GF-D8 (cell line): ENCODE measurements around the gene CHD5.

ENCODE experiments used
- DNase-seq: peaks from one replicate; lab custom pipeline; 2025; lab: John Stamatoyannopoulos, UW

Gene CHD5

GRCh38 chr1:6130596-6130995 is 49.5 kb downstream of the CHD5 start:
- DNase-seq, result no peak

- DNase-seq, result no peak
Observed at GRCh38 chr1:6130036-6130435, 50.1 kb downstream of the CHD5 start.

GRCh38 chr1:6129313-6129712 is 50.8 kb downstream of the CHD5 start:
- DNase-seq, result no peak

- DNase-seq, result no peak
Observed at GRCh38 chr1:6128276-6129081, 51.6 kb downstream of the CHD5 start.

- DNase-seq, result no peak
Observed at GRCh38 chr1:6127587-6128163, 52.4 kb downstream of the CHD5 start.

GRCh38 chr1:6126521-6127067 is 53.5 kb downstream of the CHD5 start:
- no peak for DNase-seq

- DNase-seq, result no peak
Observed at GRCh38 chr1:6126028-6126427, 54.1 kb downstream of the CHD5 start.

GRCh38 chr1:6125366-6125765 is 54.8 kb downstream of the CHD5 start:
- DNase-seq, result no peak

GRCh38 chr1:6124746-6125365 is 55.3 kb downstream of the CHD5 start:
- DNase-seq, result no peak

- DNase-seq, result no peak
Observed at GRCh38 chr1:6124341-6124740, 55.8 kb downstream of the CHD5 start.

- DNase-seq, result no peak
Observed at GRCh38 chr1:6123816-6124215, 56.3 kb downstream of the CHD5 start.

GRCh38 chr1:6123083-6123482 is 57.0 kb downstream of the CHD5 start:
- no peak for DNase-seq

- no peak for DNase-seq
Observed at GRCh38 chr1:6121651-6122370, 58.3 kb downstream of the CHD5 start.

GRCh38 chr1:6121021-6121421 is 59.1 kb downstream of the CHD5 start:
- no peak for DNase-seq

- no peak for DNase-seq
Observed at GRCh38 chr1:6118415-6118814, 61.7 kb downstream of the CHD5 start.

GRCh38 chr1:6117624-6118023 is 62.5 kb downstream of the CHD5 start:
- DNase-seq, result no peak

GRCh38 chr1:6117064-6117463 is 63.1 kb downstream of the CHD5 start:
- DNase-seq, result no peak

- no peak for DNase-seq
Observed at GRCh38 chr1:6116137-6116536, 64.0 kb downstream of the CHD5 start.

- no peak for DNase-seq
Observed at GRCh38 chr1:6113745-6114144, 66.4 kb downstream of the CHD5 start.

GRCh38 chr1:6113116-6113515 is 67.0 kb downstream of the CHD5 start:
- no peak for DNase-seq

- DNase-seq, result no peak
Observed at GRCh38 chr1:6112690-6113005, 67.5 kb downstream of the CHD5 start.

- no peak for DNase-seq
Observed at GRCh38 chr1:6111991-6112689, 68.0 kb downstream of the CHD5 start.
